ENCODE results near the gene CST8.

CST8 gene

DNA sequence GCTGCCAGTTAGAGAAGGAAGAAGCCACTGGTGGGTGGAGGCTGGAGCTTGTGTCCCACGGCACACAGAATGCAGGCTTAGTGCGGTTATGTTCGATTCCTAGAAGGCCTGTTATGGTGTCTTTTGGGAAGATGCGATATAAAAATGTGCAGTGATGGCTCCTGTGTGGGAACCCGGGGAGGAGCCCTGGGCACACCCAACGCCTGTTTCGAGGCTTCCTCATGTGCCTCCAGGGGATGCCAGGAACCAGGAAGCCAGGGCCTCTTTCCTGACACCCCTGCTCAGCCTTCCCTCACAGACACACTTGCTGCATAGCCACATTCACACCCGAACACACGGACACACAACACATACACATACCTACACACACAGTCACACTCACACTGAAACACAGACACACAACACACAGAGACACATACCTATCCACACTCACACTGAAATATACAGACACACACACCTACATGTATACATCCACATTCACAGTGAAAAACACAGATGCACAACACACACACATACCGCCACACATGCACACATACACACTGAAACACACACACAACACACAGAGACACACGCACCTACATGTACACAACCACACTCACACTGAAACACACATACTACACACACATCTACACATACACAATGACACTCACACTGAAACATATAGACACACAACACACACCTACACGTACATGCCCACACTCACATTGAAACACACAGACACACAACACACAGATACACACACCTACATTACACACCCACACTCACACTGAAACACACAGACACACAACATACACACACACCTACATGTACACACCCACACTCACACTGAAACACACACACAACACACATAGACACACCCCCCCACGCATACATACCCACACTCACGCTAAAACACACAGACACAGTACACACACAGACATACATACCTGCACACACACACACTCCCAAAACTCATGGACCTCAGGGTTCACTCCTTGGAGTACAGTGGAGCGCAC, 37.1 kb upstream of the CST8 start:
- no peak for TF ChIP-seq CTCF (IDR thresholded peaks at IDR 0.05; ENCODE audit: insufficient read depth, low read length, poor library complexity, severe bottlenecking)
- DNase-seq (ENCODE audit: extremely low read depth, insufficient read length), result no peak
- H3K36me3 ChIP-seq (ENCODE audit: control insufficient read depth, insufficient read depth, low read length), result no peaks in the 10 kb centered on the region
- H3K4me3 ChIP-seq (replicated peaks; ENCODE audit: low read depth, low read length), result no peak overlapping the region
- H3K27me3 ChIP-seq (replicated peaks; ENCODE audit: control insufficient read depth, insufficient read depth, low read length), result no peaks in the 10 kb centered on the region

DNA sequence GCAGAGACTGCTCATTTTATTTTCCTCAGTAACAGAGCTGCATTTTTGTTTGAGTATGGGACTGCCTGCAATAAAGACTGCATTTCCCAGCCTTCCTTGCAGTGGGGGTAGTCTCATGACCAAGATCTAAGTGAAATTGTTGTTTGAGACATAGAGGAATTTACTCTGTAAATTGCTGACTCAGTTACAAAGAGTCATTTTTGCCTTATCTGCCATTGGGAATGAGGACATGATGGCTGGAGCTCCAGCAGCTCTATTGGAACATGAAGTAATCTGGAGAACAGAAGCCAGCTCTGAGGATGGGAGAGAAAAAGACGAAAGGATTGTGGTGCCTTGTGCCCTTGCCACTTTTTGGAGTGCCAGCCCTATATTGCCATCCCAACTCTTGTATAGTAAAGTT, 36.1 kb upstream of the CST8 start:
- DNase-seq (ENCODE audit: extremely low read depth, insufficient read length), result no peak
- no peaks in the 10 kb centered on the region for H3K36me3 ChIP-seq (ENCODE audit: control insufficient read depth, insufficient read depth, low read length)
- no peak overlapping the region for H3K4me3 ChIP-seq (replicated peaks; ENCODE audit: low read depth, low read length)
- H3K27me3 ChIP-seq (replicated peaks; ENCODE audit: control insufficient read depth, insufficient read depth, low read length), result no peaks in the 10 kb centered on the region
- TF ChIP-seq CTCF (IDR thresholded peaks at IDR 0.05; ENCODE audit: insufficient read depth, low read length, poor library complexity, severe bottlenecking), result no peak

DNA sequence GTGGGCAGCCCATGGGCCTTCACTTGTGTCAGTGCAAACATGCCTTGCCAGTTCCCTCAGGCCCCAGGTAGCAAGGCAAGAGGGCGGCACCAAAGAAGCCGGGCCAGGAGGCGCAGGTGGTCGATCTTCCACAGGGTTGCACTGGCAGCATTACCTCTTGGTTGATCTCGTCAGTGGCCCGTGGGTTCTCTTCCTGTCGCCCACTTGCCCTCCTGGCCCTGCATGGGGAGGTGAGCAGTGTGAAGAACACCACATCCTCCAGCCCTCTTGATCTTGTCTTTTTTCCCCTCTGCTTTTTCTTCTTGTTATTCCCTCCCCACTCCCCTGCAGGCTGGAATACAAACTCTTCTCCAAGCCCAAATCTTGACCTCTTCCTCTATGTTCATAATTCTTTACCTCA, 35.3 kb upstream of the CST8 start:
- no peaks in the 10 kb centered on the region for H3K27me3 ChIP-seq (replicated peaks; ENCODE audit: control insufficient read depth, insufficient read depth, low read length)

GRCh38 chr20:23456409-23456808, 34.5 kb upstream of the CST8 start:
- no peak overlapping the region for H3K4me3 ChIP-seq (replicated peaks; ENCODE audit: low read depth, low read length)
- no peaks in the 10 kb centered on the region for H3K27me3 ChIP-seq (replicated peaks; ENCODE audit: control insufficient read depth, insufficient read depth, low read length)
- H3K36me3 ChIP-seq (ENCODE audit: control insufficient read depth, insufficient read depth, low read length), result no peaks in the 10 kb centered on the region
- no peak for TF ChIP-seq CTCF (IDR thresholded peaks at IDR 0.05; ENCODE audit: insufficient read depth, low read length, poor library complexity, severe bottlenecking)
- no peak for DNase-seq (ENCODE audit: extremely low read depth, insufficient read length)

More for the DNA sequence above, 35.3 kb upstream of the CST8 start:
- H3K36me3 ChIP-seq (ENCODE audit: control insufficient read depth, insufficient read depth, low read length), result no peaks in the 10 kb centered on the region
- DNase-seq (ENCODE audit: extremely low read depth, insufficient read length), result no peak
- no peak overlapping the region for H3K4me3 ChIP-seq (replicated peaks; ENCODE audit: low read depth, low read length)
- TF ChIP-seq CTCF (IDR thresholded peaks at IDR 0.05; ENCODE audit: insufficient read depth, low read length, poor library complexity, severe bottlenecking), result no peak

DNA sequence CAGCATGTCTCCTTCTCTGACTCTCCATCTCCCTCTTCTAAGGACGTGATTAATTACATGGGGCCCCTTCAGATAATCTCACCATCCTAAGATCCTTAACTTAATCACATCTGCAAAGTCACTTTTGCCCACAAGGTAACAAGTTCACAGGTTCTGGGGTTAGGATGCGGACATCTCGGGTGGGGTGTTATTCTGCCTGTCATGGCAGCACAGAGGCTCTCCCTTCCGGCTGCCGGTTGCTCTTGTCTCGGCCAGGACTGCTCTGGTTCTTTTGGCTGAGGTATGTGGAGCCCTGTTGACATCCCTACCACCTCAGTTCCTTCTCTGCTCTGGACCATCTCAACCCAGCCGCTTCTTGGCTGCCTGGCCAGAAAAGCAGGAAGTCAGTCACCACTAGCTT, 34.0 kb upstream of the CST8 start:
- no peak for TF ChIP-seq CTCF (IDR thresholded peaks at IDR 0.05; ENCODE audit: insufficient read depth, low read length, poor library complexity, severe bottlenecking)
- Histone ChIP-seq H3K27me3 (replicated peaks; ENCODE audit: control insufficient read depth, insufficient read depth, low read length) (no peaks in the 10 kb centered on the region), H3K4me3 (replicated peaks; ENCODE audit: low read depth, low read length) (no peak overlapping the region), H3K36me3 (ENCODE audit: control insufficient read depth, insufficient read depth, low read length) (no peaks in the 10 kb centered on the region)
- DNase-seq (ENCODE audit: extremely low read depth, insufficient read length), result no peak
